ENCODE data around the gene CIAPIN1.

Gene CIAPIN1

DNA sequence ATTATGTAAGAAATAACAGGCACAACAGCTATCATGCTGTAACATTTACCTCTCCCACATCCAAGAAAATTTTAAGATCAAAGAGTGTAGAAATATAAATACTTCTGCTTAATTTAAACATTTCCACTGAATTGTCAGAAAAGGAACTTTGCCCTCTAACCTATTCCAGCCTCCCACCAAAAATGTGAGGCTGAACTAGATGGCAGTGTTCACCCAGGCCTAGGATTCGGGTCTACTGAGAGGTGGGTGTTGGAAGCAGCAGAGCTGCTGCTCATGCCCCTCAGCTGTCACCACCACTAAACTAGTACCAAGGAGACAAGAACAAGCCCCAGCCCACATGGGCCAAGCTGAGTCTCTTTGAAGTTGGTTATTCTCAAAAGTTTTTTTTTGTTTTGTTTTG lies 11.3 kb downstream of the CIAPIN1 start:
- H3K27ac Mint-ChIP-seq: no peak overlapping the region
- no peaks in the 10 kb centered on the region for H3K4me1 Mint-ChIP-seq
- H3K9me3 Mint-ChIP-seq: peaks cover 2% of the 10 kb centered on the region
- peaks cover 47% of the 10 kb centered on the region for H3K36me3 Mint-ChIP-seq
- ATAC-seq (ENCODE audit: low read depth) (no peak), DNase-seq (ENCODE audit: low spot score in 2 of 2) (no peak)
- H3K4me3 Mint-ChIP-seq: no peak overlapping the region
- H3K27me3 Mint-ChIP-seq: no peaks in the 10 kb centered on the region

DNA sequence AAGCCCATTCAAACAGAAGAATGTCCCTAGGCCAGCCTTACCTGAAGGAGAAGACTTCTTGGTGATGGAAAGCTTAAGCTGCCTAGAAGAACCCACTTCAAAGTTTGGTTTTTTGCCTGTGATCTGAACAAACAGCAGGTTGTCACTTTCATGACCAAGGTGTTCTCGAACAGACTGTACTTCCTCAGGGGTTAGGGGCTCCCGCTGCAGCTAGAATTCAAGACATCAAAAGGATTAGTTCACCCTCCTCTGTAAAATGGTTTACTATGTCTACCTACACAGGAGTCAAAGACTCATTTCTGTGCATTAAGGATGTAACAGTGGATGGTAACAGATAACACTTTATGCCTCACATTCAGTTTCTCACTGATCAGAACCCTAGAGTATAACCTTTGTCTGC lies 13.2 kb downstream of the CIAPIN1 start:
- peak overlapping the region; percentile 47 for H3K27ac Mint-ChIP-seq
- H3K27me3 Mint-ChIP-seq: no peaks in the 10 kb centered on the region
- H3K36me3 Mint-ChIP-seq: peaks cover 41% of the 10 kb centered on the region
- no peaks in the 10 kb centered on the region for H3K9me3 Mint-ChIP-seq
- no peak for ATAC-seq (ENCODE audit: low read depth)
- no peak for DNase-seq (ENCODE audit: low spot score in 2 of 2)
- H3K4me3 Mint-ChIP-seq: no peak overlapping the region
- H3K4me1 Mint-ChIP-seq: no peaks in the 10 kb centered on the region

DNA sequence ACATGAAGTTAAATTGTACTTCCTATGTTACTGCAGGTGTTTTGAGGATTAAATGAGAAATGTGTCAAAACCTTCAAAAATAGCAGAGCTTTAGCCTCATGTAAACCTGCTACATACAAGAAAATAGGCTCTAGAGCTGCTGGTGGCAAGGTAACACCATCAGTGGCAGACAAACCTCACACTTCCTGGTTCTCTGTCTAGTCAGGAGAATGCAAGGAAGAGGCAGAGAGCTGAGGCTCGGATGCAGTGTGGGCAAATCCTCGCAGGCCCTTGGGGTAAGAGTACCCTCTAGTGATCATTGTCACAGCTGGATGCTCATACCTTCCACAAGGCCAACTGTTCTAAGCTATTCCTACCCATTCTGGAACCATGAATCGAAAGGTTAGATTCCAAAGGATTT lies 14.2 kb downstream of the CIAPIN1 start:
- H3K4me3 Mint-ChIP-seq: no peak overlapping the region
- no peaks in the 10 kb centered on the region for H3K27me3 Mint-ChIP-seq
- H3K27ac Mint-ChIP-seq: no peak overlapping the region
- peaks cover 44% of the 10 kb centered on the region for H3K36me3 Mint-ChIP-seq
- no peaks in the 10 kb centered on the region for H3K4me1 Mint-ChIP-seq
- no peak for DNase-seq (ENCODE audit: low spot score in 2 of 2)
- H3K9me3 Mint-ChIP-seq: no peaks in the 10 kb centered on the region
- ATAC-seq (ENCODE audit: low read depth): no peak

DNA sequence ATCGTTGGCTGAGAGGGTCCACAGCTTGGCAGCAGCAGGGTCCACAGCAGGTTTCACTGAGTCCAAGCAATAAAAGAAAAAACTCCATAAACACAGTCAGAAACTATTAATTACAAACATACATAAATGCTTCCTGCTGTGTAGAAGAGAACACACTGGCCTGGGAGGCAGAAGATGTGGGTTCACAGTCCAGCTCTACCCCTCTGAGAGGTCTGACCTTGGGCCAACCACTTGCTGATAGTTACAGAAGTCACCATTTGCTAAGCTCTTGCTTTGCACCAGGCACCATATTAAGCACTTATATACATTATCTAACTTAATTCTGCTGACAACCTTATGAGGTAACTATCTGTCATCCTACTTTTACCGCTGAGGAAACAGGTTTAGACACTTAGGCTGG lies 14.7 kb downstream of the CIAPIN1 start:
- peaks cover 48% of the 10 kb centered on the region for H3K36me3 Mint-ChIP-seq
- no peak overlapping the region for H3K27ac Mint-ChIP-seq

DNA sequence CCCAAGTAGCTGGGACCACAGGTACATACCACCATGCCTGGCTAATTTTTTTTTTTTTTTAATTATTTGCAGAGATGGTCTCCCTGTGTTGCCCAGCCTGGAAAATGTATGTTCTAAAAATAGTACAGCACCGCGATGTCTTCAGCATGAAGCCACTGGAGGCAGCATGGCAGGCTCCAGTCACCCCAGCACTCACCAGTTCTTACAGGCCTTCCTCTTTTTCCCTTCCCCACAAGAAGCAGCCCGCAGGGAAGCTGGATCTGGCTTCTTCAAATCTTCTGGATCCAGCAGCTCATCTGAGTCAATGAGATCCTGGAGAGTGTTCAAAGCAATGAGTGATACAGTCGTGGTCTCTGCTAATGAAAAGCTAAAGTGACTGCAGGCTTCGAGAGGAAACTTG lies 16.2 kb downstream of the CIAPIN1 start:
- peaks cover 50% of the 10 kb centered on the region for H3K36me3 Mint-ChIP-seq
- no peaks in the 10 kb centered on the region for H3K27me3 Mint-ChIP-seq
- H3K4me3 Mint-ChIP-seq: no peak overlapping the region
- H3K4me1 Mint-ChIP-seq: no peaks in the 10 kb centered on the region
- ATAC-seq (ENCODE audit: low read depth): no peak
- no peaks in the 10 kb centered on the region for H3K9me3 Mint-ChIP-seq
- DNase-seq (ENCODE audit: low spot score in 2 of 2): no peak
- H3K27ac Mint-ChIP-seq: no peak overlapping the region

More for the DNA sequence above, 14.7 kb downstream of the CIAPIN1 start:
- Mint-ChIP-seq H3K27me3 (no peaks in the 10 kb centered on the region), H3K4me3 (no peak overlapping the region), H3K9me3 (no peaks in the 10 kb centered on the region), H3K4me1 (no peaks in the 10 kb centered on the region)
- no peak for DNase-seq (ENCODE audit: low spot score in 2 of 2)
- no peak for ATAC-seq (ENCODE audit: low read depth)

DNA sequence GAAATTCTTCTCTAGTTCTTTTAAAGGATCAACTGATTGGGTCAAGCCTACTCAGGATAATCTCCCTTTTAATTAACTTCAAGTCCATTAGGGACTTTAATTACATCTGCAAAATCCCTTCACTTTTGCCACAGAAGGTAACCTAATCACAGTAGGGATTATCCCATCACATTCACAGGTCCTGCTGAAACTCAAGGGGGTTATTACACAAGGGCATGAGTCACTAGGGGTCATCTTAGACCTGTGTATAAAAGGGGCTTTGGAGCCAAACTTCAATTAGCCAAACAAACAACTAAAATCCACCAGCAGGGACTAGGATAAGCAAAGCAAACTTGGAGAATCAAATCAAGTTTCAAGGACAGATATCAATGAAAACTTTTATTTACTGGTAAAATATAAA lies 19.4 kb downstream of the CIAPIN1 start:
- no peak overlapping the region for H3K4me3 Mint-ChIP-seq
- no peak for DNase-seq (ENCODE audit: low spot score in 2 of 2)
- no peaks in the 10 kb centered on the region for H3K4me1 Mint-ChIP-seq
- H3K27ac Mint-ChIP-seq: no peak overlapping the region
- no peaks in the 10 kb centered on the region for H3K9me3 Mint-ChIP-seq
- H3K27me3 Mint-ChIP-seq: no peaks in the 10 kb centered on the region
- H3K36me3 Mint-ChIP-seq: peaks cover 36% of the 10 kb centered on the region
- no peak for ATAC-seq (ENCODE audit: low read depth)

DNA sequence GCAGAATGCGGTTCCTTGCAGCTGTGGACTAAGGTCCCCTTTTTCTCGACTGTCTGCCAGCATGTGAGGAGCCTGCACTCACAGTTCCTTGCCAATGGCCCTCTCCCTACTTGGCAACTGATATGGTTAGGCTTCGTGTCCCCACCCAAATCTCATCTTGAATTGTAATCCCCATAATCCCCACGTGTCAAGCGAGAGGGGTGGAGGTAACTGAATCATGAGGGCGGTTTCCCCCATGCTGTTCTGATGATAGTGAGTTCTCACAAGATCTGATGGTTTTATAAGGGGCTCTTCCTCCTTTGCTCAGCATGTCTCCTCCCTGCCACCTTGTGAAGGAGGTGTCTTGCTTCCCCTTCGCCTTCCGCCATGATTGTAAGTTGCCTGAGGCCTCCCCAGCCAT lies 19.9 kb downstream of the CIAPIN1 start:
- H3K27me3 Mint-ChIP-seq: no peaks in the 10 kb centered on the region
- H3K4me1 Mint-ChIP-seq: peaks cover 2% of the 10 kb centered on the region
- no peak overlapping the region for H3K4me3 Mint-ChIP-seq

DNA sequence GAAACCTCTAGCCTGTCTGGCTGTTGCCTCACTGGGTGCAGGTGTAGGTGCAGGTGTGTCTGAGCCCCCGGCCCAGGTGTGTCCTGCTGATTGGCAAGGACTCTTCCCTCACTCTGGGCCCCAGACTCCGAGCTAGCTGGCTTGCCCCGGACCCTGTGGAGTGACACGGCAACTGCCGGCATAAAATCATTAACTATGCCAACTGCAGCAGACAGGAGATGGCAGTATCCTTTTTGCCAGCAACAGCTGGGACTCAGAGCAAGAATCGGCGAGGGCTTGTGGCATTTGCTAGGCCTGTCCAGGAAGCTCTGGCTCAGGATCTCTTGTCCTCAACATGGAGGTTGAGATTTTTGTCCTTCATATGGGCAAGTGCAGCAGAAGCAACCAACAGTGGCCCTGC lies 20.8 kb downstream of the CIAPIN1 start:
- DNase-seq (ENCODE audit: low spot score in 2 of 2) (no peak), ATAC-seq (ENCODE audit: low read depth) (no peak)
- no peaks in the 10 kb centered on the region for H3K9me3 Mint-ChIP-seq
- H3K4me1 Mint-ChIP-seq: peaks cover 3% of the 10 kb centered on the region
- no peaks in the 10 kb centered on the region for H3K27me3 Mint-ChIP-seq
- peaks cover 32% of the 10 kb centered on the region for H3K36me3 Mint-ChIP-seq
- H3K27ac Mint-ChIP-seq: no peak overlapping the region
- no peak overlapping the region for H3K4me3 Mint-ChIP-seq

More for the DNA sequence above, 19.9 kb downstream of the CIAPIN1 start:
- peaks cover 35% of the 10 kb centered on the region for H3K36me3 Mint-ChIP-seq
- DNase-seq (ENCODE audit: low spot score in 2 of 2) (no peak), ATAC-seq (ENCODE audit: low read depth) (no peak)
- no peak overlapping the region for H3K27ac Mint-ChIP-seq
- H3K9me3 Mint-ChIP-seq: no peaks in the 10 kb centered on the region

DNA sequence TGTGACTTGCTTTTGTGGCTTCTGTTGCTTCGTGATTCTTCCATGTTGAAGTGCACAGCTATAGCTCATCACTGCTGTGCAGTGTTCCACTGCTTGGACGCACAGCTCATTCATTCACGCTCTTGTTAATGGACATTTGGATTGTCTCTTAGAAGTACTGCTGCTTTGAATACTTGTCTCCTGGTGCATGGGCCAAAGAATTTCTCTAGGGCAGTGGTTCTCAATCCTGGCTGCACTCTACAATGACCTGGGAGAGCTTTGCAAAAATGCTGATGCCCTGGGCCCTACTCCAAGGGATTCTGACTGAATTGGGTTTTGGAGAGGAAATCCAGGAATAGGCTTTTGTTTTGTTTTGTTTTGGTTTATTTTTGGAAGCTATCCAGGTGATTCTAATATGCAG lies 22.6 kb downstream of the CIAPIN1 start:
- no peaks in the 10 kb centered on the region for H3K27me3 Mint-ChIP-seq
- DNase-seq (ENCODE audit: low spot score in 2 of 2) (no peak), ATAC-seq (ENCODE audit: low read depth) (no peak)
- H3K4me3 Mint-ChIP-seq: no peak overlapping the region
- H3K27ac Mint-ChIP-seq: no peak overlapping the region
- peaks cover 18% of the 10 kb centered on the region for H3K36me3 Mint-ChIP-seq
- H3K4me1 Mint-ChIP-seq: peaks cover 4% of the 10 kb centered on the region
- H3K9me3 Mint-ChIP-seq: no peaks in the 10 kb centered on the region

DNA sequence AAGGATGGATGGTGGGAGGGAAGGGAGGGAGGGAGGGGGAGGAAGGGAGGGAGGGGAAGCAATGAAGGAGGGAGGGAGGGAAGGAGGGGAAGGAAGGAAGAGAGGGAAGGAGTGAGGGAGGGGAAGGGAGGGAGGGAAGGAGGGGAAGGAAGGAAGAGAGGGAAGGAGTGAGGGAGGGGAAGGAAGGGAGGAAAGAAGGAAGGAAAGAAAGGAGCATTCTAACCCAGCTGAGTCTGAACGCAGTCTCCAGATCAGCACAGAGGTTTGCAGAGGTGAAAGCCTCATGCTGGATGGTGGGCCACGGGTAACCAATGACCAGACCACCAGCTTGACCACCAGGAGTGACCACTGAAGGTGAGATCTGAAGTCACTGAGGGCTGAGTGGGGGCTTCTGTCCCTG lies 24.0 kb downstream of the CIAPIN1 start:
- Mint-ChIP-seq H3K27me3 (no peaks in the 10 kb centered on the region), H3K4me1 (peaks cover 11% of the 10 kb centered on the region), H3K36me3 (peaks cover 8% of the 10 kb centered on the region), H3K4me3 (no peak overlapping the region), H3K9me3 (no peaks in the 10 kb centered on the region), H3K27ac (no peak overlapping the region)
- DNase-seq (ENCODE audit: low spot score in 2 of 2): no peak
- ATAC-seq (ENCODE audit: low read depth): no peak

DNA sequence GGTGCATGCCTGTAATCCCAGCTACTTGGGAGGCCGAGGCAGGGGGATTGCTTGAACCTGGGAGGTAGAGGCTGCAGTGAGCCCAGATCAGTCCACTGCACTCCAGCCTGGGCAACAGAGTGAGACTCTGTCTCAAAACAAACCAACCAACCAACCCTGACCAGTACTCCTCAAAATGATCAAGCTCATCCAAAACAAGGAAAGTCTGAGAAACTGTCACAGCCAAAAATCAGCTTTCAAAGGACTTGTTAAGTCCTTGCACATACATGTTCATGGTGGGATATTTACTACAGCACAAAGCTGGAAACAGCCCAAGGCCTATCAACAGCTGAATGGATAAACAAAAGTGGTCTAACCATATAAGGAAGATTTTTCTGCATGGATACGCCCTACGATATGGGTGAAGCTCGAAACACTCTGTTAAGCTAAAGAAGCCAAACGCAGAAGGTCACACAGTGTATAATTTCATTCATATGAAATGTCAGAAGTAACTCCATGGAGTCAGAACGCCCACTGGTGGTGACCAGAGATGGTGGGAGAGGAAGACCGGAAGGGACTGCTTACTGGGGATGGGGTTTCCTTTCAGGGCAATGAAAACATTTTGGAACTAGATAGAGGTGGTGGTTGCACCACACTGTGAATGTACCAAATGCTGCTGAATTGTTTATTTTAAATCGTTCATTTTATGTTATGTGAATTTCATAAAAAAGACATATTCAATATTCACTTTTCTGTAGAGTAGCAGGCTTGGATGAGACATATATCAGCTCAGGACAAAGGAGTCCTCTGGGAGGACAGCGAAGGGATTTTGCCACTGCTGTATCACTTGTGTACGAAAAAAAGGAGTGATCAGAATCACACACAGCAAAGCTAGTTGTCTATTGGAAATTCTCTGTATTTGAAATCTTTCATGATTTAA lies 24.9 kb downstream of the CIAPIN1 start:
- DNase-seq (ENCODE audit: low spot score in 2 of 2) (no peak), ATAC-seq (ENCODE audit: low read depth) (no peak)
- Mint-ChIP-seq H3K9me3 (no peaks in the 10 kb centered on the region), H3K4me1 (peaks cover 14% of the 10 kb centered on the region), H3K27me3 (no peaks in the 10 kb centered on the region), H3K4me3 (no peak overlapping the region), H3K36me3 (peaks cover 2% of the 10 kb centered on the region), H3K27ac (peak overlapping the region; percentile 40)

DNA sequence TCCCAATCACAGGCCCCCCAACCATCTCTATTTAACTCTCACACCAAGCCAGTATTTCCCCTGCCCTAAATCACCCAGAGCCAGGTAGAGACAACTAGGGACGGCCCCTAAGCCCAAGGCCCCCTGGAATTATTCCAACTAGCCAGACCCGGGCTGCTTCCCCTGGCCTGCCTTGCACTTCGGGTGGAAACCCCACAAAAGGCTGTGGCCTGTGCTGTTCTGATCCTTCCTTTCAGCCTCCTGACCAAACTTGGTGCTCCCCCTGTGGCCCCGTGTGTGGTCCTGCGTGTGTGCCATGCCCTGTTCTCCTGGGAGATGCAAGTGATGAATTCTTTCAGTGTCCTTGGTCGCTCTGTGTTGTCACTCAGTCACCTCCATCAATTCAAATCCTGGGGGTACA lies 27.7 kb downstream of the CIAPIN1 start:
- peaks cover 27% of the 10 kb centered on the region for H3K4me1 Mint-ChIP-seq
- no peaks in the 10 kb centered on the region for H3K36me3 Mint-ChIP-seq
- H3K27me3 Mint-ChIP-seq: no peaks in the 10 kb centered on the region
- no peak overlapping the region for H3K4me3 Mint-ChIP-seq
- no peaks in the 10 kb centered on the region for H3K9me3 Mint-ChIP-seq
- ATAC-seq (ENCODE audit: low read depth): no peak
- no peak overlapping the region for H3K27ac Mint-ChIP-seq
- no peak for DNase-seq (ENCODE audit: low spot score in 2 of 2)

DNA sequence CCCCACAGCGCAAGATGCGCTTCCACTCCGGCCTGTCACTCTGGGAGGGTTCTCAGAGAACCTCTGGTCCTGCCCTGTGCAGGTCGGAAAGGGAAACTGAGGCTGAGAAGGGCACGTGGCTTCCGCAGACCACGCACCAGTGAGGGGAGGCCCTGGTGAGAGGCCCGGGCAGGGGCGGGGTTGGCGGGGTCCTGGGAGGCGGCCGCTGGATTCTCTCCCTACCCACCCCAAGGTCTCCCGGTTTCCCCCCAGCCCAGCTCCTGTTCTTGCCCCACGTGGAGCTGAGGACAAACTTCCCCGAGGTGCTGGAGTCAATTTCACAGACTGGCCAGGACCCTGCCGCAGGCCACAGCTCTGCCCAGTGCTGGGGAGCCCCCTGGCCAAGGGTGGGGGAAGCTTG lies 31.1 kb downstream of the CIAPIN1 start:
- Mint-ChIP-seq H3K4me1 (peaks cover 38% of the 10 kb centered on the region), H3K27me3 (no peaks in the 10 kb centered on the region), H3K4me3 (no peak overlapping the region), H3K36me3 (no peaks in the 10 kb centered on the region), H3K9me3 (no peaks in the 10 kb centered on the region), H3K27ac (peak overlapping the region; percentile 83)
- DNase-seq (ENCODE audit: low spot score in 2 of 2) (no peak), ATAC-seq (ENCODE audit: low read depth) (no peak)

DNA sequence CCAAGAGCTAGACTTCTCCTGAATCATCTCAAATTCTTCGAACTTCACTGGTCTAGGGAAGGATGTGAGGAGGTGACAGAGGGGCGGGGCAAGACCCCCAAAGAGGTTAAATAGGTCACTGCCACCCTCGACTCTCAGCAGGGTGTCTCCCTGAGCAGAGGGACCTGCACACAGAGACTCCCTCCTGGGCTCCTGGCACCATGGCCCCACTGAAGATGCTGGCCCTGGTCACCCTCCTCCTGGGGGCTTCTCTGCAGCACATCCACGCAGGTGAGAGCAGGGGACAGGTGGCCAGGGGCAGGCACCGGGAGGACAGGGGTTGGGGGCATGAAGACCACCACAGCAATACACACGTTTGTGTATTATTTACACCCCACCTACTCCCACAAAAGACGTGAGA lies 33.5 kb downstream of the CIAPIN1 start:
- DNase-seq (ENCODE audit: low spot score in 2 of 2) (no peak), ATAC-seq (ENCODE audit: low read depth) (peak; percentile 14)
- no peaks in the 10 kb centered on the region for H3K27me3 Mint-ChIP-seq
- no peaks in the 10 kb centered on the region for H3K9me3 Mint-ChIP-seq
- H3K4me1 Mint-ChIP-seq: peaks cover 41% of the 10 kb centered on the region
- peak overlapping the region; percentile 2 for H3K4me3 Mint-ChIP-seq
- H3K27ac Mint-ChIP-seq: peak overlapping the region; percentile 31
- no peaks in the 10 kb centered on the region for H3K36me3 Mint-ChIP-seq

DNA sequence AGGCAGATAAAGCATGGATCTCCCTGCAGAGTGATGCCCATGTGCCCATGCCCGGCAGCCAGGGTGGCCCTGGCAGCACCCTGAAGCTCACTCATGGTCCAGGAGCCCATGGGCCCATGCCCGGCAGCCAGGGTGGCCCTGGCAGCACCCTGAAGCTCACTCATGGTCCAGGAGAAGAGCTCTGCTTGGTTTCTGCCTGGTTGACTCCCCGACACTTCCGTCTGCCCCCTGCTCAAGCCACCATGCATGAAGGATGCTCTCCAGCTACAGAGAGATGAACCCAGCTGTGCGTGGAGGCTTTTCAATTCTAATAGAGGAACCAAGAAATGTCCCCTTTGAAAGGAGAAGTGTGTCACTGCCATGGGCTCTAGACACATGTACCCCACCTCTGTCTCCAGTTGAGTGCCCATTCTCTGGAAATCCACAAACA lies 33.9 kb downstream of the CIAPIN1 start:
- Mint-ChIP-seq H3K27ac (peak overlapping the region; percentile 31), H3K36me3 (no peaks in the 10 kb centered on the region), H3K4me1 (peaks cover 39% of the 10 kb centered on the region), H3K4me3 (peak overlapping the region; percentile 2), H3K27me3 (no peaks in the 10 kb centered on the region), H3K9me3 (no peaks in the 10 kb centered on the region)
- DNase-seq (ENCODE audit: low spot score in 2 of 2): peak; percentile 58 to 75
- ATAC-seq (ENCODE audit: low read depth): peak; percentile 96
